Activated CD8-positive, alpha-beta memory T cell treated with anti-CD3 and anti-CD28 coated beads, Interleukin-2, amount 10 ng/mL, durations not matched to agents 7 days and 5 days (primary cell): ENCODE measurements around the gene RTL1. TPM values are rescaled to one million over a fixed set of nuclear protein-coding genes. Genes with fewer than 3 reads are reported as not detected.
A peak's percentile ranks its signal among the peaks of the same experiment; 100 is the strongest.

Source experiments
- ATAC-seq: fragments of 150-1000 bp; cut with Tn5 transposase; one replicate; pipeline ENCODE4 v1.10.0; 2021; ENCODE audit warnings: moderate library complexity
- CTCF ChIA-PET: fragments of 350-600 bp; sonication (Branson Sonifier 250); formaldehyde crosslinking; loops from one replicate; lab custom pipeline; 2021; ENCODE audit warnings: antibody characterized with exemption; lab: Charles Lee
- DNase-seq: peaks from one replicate; pipeline ENCODE4 v3.0.0-alpha.2; 2020
- H3K27ac Mint-ChIP-seq: one replicate; pipeline ENCODE4 v1.8.0; 2021; ENCODE audit warnings: mild to moderate bottlenecking, mixed read lengths
- H3K27me3 Mint-ChIP-seq: one replicate; pipeline ENCODE4 v1.8.0; 2021; ENCODE audit warnings: mixed read lengths
- H3K36me3 Mint-ChIP-seq: one replicate; pipeline ENCODE4 v1.8.0; 2021; ENCODE audit warnings: mild to moderate bottlenecking, mixed read lengths
- H3K4me1 Mint-ChIP-seq: one replicate; pipeline ENCODE4 v1.8.0; 2021; ENCODE audit warnings: mixed read lengths
- H3K4me3 Mint-ChIP-seq: one replicate; pipeline ENCODE4 v1.8.0; 2021; ENCODE audit warnings: mild to moderate bottlenecking, moderate library complexity, mixed read lengths
- H3K9me3 Mint-ChIP-seq: one replicate; pipeline ENCODE4 v1.8.0; 2022; ENCODE audit warnings: low read depth, mixed read lengths
- total RNA-seq, 2 experiments: library from RNA; stranded (reverse); gene quantifications; one replicate each; pipeline ENCODE4 v1.2.3, GENCODE V29; 2021

Gene RTL1
- total RNA-seq, 2 experiments from 2014 or later, result not detected

DNA sequence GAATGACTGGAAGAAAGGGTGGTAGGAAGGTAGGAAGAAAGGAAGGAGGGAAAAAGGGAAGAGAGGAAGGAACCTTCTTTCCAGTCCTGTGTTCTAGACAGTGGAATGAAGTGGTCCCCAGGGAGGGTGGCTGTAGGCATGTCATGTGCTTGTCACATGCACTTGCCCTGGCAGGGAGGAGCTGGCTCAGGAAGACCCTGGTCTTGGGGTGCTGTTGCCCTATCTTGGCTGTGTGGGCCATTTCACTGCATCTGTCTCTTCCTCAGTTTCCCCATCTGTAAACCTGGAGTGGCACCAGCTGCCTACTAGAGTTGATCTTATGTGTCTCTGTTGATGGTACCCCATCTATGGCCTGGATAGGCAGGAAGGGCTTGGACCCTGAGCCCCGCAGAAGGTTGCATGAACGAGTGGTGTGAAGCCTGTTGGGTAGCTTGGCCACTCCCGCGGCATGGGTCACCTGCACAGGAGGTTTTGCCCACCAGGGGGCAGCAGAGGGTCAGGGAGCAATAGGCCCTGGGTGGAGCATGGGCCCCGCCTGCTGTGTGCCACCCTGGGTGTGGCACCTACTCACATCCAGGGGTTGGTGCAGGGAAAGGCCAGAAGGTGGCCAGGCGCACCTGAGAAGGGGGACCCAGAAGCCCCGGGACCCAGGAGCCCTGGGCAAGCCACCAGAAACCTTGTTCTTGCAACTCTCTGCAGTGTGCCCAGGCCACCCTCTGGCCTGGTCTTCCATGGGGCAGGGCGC is 52.5 kb downstream of the RTL1 start:
- ATAC-seq, result peak; percentile 86
- Mint-ChIP-seq H3K27ac (no peak overlapping the region), H3K27me3 (no peaks in the 10 kb centered on the region), H3K4me1 (no peaks in the 10 kb centered on the region), H3K36me3 (no peaks in the 10 kb centered on the region), H3K4me3 (no peak overlapping the region), H3K9me3 (no peaks in the 10 kb centered on the region)
- CTCF ChIA-PET, result interaction anchor here (0.6 to 2.3 kb wide), 5 partner anchors 9 to 776 kb away, joined by 3 to 8 read pairs (median 4); no protein-coding TSS in a partner anchor
- DNase-seq, result peak; percentile 85

DNA sequence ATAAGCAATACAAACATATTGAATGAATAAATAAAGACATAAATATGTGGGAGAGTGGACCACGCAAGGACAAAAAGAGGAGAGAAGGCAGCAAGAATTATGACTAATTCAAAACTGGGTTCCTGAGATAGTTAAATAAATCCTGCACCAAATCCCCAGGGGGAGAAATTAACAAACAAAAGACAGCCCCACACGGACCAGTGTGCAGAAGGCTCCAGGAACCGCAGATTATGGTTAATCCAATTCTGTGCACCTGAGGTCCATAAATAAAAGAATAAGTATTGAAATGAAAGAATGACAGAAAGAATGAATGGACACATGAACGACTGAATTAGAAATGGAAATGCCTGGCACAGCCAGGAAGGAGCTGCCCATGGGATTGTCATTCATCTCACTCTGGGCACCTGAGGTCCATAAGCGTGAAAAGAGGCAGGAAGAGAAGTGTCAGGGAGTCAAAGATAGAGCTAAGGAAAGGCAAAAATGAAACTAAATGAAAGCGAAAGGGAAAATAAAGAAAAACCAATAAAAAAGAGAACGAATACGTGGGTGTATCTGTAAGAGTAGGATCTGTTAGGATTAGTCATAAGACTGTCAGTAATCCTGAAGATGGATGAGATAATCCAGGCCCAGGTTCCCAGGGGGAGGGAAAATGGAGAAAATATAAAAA is 54.3 kb downstream of the RTL1 start:
- H3K4me1 Mint-ChIP-seq, result peaks cover 3% of the 10 kb centered on the region
- CTCF ChIA-PET, result no interaction called here
- ATAC-seq (peak; percentile 75), DNase-seq (no peak)
- no peaks in the 10 kb centered on the region for H3K27me3 Mint-ChIP-seq
- H3K27ac Mint-ChIP-seq, result no peak overlapping the region
- H3K9me3 Mint-ChIP-seq, result no peaks in the 10 kb centered on the region
- no peak overlapping the region for H3K4me3 Mint-ChIP-seq
- no peaks in the 10 kb centered on the region for H3K36me3 Mint-ChIP-seq

DNA sequence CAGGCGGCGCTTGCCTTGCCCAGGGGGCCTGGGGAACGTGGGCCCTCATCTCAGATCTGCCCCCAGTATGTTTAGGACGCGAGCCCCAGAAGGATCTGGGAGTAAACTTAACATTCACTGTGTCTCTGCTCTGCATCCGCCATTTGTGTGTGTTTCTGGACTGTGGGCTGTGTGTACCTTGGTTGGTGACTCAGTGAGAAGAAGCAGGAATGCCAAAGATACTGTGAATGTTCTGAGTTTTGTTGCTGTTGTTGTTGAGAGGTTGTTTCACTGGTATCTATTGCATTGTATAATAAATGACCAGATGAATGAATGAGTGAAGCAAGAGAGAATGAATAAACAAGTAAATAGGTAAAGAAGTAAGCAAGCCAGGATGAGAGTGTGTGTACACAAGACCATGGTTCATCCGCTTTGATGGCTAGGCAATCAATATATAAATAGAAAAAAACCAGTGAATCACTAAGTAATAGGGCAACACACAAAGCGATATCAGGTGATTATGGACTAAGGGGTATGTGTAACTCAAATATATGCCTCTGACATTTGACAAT is 57.1 kb downstream of the RTL1 start:
- no peak for DNase-seq
- no peak overlapping the region for H3K4me3 Mint-ChIP-seq
- no peak for ATAC-seq
- no peaks in the 10 kb centered on the region for H3K36me3 Mint-ChIP-seq
- H3K9me3 Mint-ChIP-seq, result no peaks in the 10 kb centered on the region
- H3K4me1 Mint-ChIP-seq, result peaks cover 10% of the 10 kb centered on the region
- CTCF ChIA-PET, result no interaction called here
- no peaks in the 10 kb centered on the region for H3K27me3 Mint-ChIP-seq
- H3K27ac Mint-ChIP-seq, result no peak overlapping the region

DNA sequence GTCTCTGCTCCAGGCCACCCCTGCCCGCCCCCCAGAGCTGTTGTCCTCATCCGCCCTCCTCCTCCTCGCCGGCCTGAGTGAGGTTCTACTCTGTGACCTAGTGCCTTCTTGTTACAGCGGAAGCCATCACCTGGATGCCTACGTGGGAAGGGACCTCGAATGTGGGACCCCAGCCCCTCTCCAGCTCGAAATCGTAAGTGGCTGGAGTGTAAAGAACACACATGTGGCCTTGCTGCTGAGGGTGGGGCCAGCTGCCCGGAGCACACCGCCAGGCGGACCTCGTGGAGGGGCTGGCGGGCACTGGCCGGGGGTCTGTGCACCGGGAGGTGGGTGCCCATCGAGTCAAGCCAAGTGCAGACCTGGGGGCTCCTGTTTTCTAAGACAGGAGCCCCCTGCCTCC is 58.2 kb downstream of the RTL1 start:
- DNase-seq (no peak), ATAC-seq (no peak)
- CTCF ChIA-PET, result no interaction called here
- no peaks in the 10 kb centered on the region for H3K36me3 Mint-ChIP-seq
- no peaks in the 10 kb centered on the region for H3K9me3 Mint-ChIP-seq
- H3K27ac Mint-ChIP-seq, result no peak overlapping the region
- peaks cover 10% of the 10 kb centered on the region for H3K4me1 Mint-ChIP-seq
- H3K4me3 Mint-ChIP-seq, result no peak overlapping the region
- no peaks in the 10 kb centered on the region for H3K27me3 Mint-ChIP-seq

DNA sequence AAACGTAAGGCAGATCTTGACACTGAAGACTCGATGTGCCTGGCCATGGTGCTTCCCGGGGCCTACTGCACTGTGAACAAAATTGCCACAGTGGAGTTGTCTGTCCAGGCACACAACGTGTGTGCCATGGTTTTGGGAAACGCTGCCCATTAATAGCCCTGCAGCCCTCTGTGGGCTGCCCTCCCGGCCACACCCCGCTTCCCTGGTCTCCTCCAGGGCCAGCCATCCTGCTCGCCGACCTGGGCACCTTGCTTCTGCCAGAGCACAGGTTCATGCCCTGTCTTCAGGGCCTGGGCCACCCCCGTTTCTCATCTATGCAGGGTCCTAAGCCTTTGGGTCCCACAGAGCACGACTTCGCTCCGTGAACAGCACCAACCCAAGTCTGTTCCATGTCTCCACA is 58.7 kb downstream of the RTL1 start:
- H3K9me3 Mint-ChIP-seq, result no peaks in the 10 kb centered on the region
- DNase-seq, result no peak
- H3K4me1 Mint-ChIP-seq, result peaks cover 10% of the 10 kb centered on the region
- no peak overlapping the region for H3K4me3 Mint-ChIP-seq
- H3K27ac Mint-ChIP-seq, result no peak overlapping the region
- ATAC-seq, result no peak
- CTCF ChIA-PET, result no interaction called here
- no peaks in the 10 kb centered on the region for H3K27me3 Mint-ChIP-seq
- no peaks in the 10 kb centered on the region for H3K36me3 Mint-ChIP-seq

DNA sequence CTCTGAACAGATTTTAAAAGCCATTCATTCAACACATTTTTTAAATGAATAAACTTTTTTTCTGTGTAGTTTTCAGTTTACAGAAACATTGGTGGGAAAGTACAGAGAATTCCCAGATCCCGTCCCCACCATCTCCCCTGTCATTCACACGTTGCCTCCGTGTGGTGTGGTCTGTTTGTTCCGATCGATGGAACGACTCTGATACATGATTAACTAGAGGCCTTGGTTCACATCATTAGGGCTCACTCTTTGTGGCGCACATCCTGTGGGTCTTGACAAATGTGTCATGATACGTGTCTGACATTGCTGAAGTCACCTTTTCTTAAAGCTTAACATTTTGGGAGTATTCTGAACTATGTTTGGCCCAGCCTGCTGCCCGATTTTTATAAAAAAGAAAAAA is 59.1 kb downstream of the RTL1 start:
- Mint-ChIP-seq H3K36me3 (no peaks in the 10 kb centered on the region), H3K27me3 (no peaks in the 10 kb centered on the region)
- CTCF ChIA-PET, result no interaction called here

DNA sequence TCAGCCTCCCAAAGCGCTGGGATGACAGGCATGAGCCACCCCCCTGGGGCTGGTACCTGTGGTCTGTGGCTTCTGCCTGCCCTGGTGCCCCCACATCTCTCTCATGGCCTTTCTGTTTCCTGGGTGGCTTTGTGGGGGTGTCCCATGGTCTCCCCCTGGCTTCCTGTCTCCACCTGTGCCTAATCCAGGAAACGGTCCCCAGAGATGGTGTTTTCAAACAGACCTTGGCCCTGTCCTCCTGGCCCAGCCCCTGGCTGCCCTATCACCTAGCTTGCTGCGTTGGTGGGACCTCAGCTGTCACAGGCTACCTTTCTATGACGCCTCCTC is 59.5 kb downstream of the RTL1 start:
- CTCF ChIA-PET, result no interaction called here
- Mint-ChIP-seq H3K27ac (no peak overlapping the region), H3K27me3 (no peaks in the 10 kb centered on the region), H3K36me3 (no peaks in the 10 kb centered on the region), H3K9me3 (no peaks in the 10 kb centered on the region), H3K4me3 (no peak overlapping the region), H3K4me1 (peaks cover 10% of the 10 kb centered on the region)
- DNase-seq (no peak), ATAC-seq (peak; percentile 23)

More for the DNA sequence above, 59.1 kb downstream of the RTL1 start:
- H3K4me3 Mint-ChIP-seq, result no peak overlapping the region
- DNase-seq (no peak), ATAC-seq (no peak)
- no peak overlapping the region for H3K27ac Mint-ChIP-seq
- no peaks in the 10 kb centered on the region for H3K9me3 Mint-ChIP-seq
- peaks cover 10% of the 10 kb centered on the region for H3K4me1 Mint-ChIP-seq

DNA sequence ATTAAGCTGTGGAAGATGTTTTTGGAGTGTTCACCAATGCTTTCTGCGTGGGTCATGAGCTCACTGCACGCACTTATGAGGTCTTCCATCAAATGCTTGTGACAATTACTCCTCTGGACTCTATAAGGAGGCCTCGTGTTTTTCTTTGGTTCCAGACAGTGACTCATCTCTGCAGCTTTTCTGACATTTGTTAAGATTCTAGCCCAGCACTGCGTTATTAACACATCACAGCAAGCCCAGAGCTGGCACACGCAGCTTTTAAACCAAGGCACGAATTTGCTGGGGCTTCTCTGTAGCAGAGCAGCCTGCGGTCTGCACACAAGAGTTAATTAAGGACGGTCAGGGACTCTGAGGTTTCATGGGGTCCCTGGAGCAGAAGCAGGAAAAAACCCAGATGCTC is 60.7 kb downstream of the RTL1 start:
- Mint-ChIP-seq H3K4me3 (no peak overlapping the region), H3K27ac (no peak overlapping the region), H3K27me3 (no peaks in the 10 kb centered on the region), H3K4me1 (peaks cover 10% of the 10 kb centered on the region), H3K9me3 (no peaks in the 10 kb centered on the region), H3K36me3 (no peaks in the 10 kb centered on the region)
- DNase-seq, result no peak
- CTCF ChIA-PET, result interaction anchor here (1.4 kb wide), 1 partner anchor 10 kb away, joined by 4 read pairs; no protein-coding TSS in a partner anchor
- no peak for ATAC-seq

DNA sequence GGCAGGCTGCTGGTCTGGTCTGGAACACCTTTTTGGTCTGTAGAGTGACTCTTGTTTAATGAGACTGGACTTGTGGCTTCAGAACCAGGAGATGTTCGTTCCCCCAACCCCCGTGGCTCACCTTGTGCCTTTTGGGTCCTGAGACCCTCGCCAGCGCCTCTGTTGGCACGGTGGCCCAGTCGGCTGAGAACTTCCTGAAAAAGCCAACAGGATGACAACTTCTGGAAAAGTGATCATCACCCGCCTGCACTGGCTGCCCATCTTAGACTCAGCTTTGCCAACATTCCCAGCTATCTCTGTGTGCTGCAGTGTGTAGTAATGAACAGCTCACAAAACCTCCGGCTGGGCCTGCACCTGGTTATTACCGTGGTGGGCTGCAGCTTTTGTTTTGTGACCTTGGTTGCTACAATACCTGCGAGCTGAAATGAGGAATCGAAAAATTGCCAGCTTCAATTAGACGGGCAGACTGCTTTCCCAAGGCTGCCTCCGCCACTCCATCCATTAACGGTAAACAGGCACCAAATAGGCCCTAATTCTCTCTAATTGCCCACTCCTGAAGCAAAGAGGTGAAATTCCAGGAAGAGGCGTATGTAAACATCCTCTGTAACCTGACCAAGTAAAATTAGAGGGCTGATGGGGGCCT is 61.6 kb downstream of the RTL1 start:
- H3K9me3 Mint-ChIP-seq, result no peaks in the 10 kb centered on the region
- CTCF ChIA-PET, result interaction anchor here (0.9 to 1.4 kb wide), 2 partner anchors 9 to 11 kb away, joined by 3 to 4 read pairs; no protein-coding TSS in a partner anchor
- H3K27ac Mint-ChIP-seq, result no peak overlapping the region
- ATAC-seq (no peak), DNase-seq (no peak)
- H3K27me3 Mint-ChIP-seq, result no peaks in the 10 kb centered on the region
- peaks cover 10% of the 10 kb centered on the region for H3K4me1 Mint-ChIP-seq
- no peaks in the 10 kb centered on the region for H3K36me3 Mint-ChIP-seq
- no peak overlapping the region for H3K4me3 Mint-ChIP-seq

DNA sequence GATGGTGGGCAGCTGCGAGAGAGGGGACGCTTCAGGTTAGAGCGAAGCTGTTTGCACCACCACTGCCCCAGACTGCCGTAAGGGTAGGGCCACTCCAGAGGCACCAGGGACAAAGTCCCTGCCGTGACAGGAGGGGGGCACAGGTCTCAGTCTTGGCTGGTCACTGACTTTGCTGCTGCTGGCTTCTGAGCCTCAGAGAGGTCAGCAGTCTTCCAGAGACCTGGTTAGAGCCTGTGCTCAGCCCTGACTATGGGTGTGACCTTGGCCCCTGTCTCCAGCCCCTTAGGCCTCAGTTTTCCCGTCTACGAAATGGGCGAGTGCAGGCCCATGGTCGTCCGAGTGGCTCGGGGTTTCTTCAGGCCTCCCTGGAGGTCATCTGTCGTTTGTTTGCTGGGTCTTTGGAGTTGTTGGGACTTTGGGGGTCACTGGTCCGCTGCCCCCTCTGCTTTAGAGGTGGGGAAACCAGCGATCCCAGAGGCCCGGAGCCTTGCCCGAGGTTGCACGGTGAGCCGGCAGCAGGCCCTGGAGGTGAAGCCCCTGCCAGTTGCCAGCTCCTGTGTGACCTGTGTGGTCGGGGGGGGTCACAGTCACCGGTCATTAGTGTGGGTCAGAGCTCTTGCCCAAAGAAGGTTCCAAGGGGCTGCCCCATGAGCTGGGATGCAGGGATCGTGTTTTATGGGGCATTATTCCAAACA is 62.3 kb downstream of the RTL1 start:
- Mint-ChIP-seq H3K4me1 (peaks cover 10% of the 10 kb centered on the region), H3K36me3 (no peaks in the 10 kb centered on the region), H3K27ac (no peak overlapping the region), H3K27me3 (no peaks in the 10 kb centered on the region), H3K9me3 (no peaks in the 10 kb centered on the region), H3K4me3 (no peak overlapping the region)
- DNase-seq, result no peak
- CTCF ChIA-PET, result interaction anchor here (0.9 to 1.4 kb wide), 2 partner anchors 10 to 11 kb away, joined by 3 to 4 read pairs; no protein-coding TSS in a partner anchor
- no peak for ATAC-seq

DNA sequence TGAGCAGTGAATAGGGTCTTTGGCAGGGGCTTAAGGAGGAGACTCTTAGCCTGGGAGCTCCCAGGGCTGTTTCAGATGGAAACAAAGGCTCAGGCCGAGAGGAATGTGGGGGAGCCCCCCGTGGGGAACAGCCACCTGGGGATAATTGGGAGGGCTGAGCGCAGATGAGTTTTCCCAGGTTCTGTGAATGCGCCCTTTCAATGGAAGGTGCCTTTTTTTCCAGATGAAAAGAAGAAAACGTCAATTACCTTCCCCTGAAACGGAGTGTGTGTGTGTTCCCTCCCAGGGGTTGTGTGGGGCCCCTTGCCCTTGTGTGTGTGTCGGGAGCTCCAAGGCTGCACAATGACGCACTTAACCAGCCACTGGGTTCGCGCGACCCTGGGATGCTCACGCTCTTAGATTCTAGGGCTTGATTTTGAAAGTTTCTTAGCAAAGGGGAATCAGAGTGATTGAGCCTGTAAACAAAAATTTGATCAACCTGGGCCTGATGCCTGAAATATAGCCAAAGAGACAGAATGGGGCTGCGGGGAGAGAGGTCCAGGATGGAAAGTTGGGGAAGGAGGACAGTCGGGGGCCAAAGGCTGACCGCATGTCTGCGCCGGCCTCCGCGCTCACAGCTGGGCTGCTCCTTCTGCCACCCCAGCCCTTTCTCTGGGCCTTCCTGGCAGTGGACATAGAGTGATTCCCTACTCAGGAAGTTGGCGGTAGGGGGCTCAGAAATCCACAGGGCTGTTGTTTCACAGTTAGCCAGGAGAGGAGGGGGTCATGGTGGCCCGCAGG is 63.0 kb downstream of the RTL1 start:
- Mint-ChIP-seq H3K27me3 (no peaks in the 10 kb centered on the region), H3K9me3 (no peaks in the 10 kb centered on the region), H3K27ac (no peak overlapping the region), H3K4me3 (no peak overlapping the region), H3K36me3 (no peaks in the 10 kb centered on the region), H3K4me1 (peaks cover 10% of the 10 kb centered on the region)
- DNase-seq, result no peak
- ATAC-seq, result no peak
- CTCF ChIA-PET, result no interaction called here

DNA sequence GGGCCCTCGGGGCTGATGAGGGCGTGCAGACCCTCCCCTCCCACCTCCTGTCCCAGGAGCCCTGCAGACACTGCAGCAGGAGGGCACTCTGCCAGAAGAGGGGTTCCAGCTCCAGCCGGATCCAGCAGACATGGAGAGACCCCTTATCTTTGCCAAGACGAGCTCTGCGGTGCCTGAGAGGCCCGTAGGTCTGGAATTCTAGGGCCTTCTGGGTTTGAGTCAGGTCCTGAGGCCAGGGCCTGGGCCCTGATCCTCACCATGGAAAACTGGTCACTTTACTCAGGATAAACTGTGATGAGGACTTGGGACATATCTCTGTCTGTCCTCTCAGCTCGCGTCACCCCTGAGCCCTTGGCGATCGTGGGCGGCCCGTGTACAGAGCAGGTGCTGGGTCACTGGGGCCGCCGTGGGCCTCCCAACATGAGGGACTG is 63.8 kb downstream of the RTL1 start:
- no peaks in the 10 kb centered on the region for H3K36me3 Mint-ChIP-seq
- ATAC-seq (no peak), DNase-seq (no peak)
- no peaks in the 10 kb centered on the region for H3K27me3 Mint-ChIP-seq
- peaks cover 10% of the 10 kb centered on the region for H3K4me1 Mint-ChIP-seq
- no peaks in the 10 kb centered on the region for H3K9me3 Mint-ChIP-seq
- no peak overlapping the region for H3K27ac Mint-ChIP-seq
- H3K4me3 Mint-ChIP-seq, result no peak overlapping the region
- CTCF ChIA-PET, result no interaction called here

DNA sequence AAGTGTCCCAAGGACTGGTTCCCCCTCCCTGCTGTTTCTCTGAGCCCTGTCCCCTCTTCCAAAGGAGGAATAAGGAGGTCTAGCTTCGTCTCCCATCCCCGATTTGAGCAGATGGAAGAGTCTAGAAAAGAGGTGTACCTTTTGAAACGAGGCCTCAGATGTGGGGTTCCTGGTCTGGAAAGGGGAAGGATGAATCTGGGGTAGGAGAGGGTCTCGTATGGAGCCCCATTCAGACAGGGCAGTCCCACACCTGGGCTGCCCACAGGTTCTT is 64.3 kb downstream of the RTL1 start:
- DNase-seq, result no peak
- no peak for ATAC-seq
- no peak overlapping the region for H3K4me3 Mint-ChIP-seq
- CTCF ChIA-PET, result no interaction called here
- no peak overlapping the region for H3K27ac Mint-ChIP-seq
- H3K4me1 Mint-ChIP-seq, result peaks cover 7% of the 10 kb centered on the region
- no peaks in the 10 kb centered on the region for H3K36me3 Mint-ChIP-seq
- no peaks in the 10 kb centered on the region for H3K9me3 Mint-ChIP-seq
- no peaks in the 10 kb centered on the region for H3K27me3 Mint-ChIP-seq
